ENCODE data around the gene USP3. TPM values are rescaled to one million over a fixed set of nuclear protein-coding genes. Genes with fewer than 3 reads are reported as not detected.

USP3 gene
- total and polyA plus RNA-seq, 7 donors: 9.4 to 13.6 (median 10.9) TPM

GRCh38 chr15:63544258-63545026, 40.0 kb downstream of the USP3 start:
- Histone ChIP-seq H3K9me3 (no peaks in the 10 kb centered on the region), H3K27ac (no peak overlapping the region), H3K36me3 (ENCODE audit: insufficient read depth in 1 of 2, low read depth in 1 of 2) (no peaks in the 10 kb centered on the region), H3K27me3 (ENCODE audit: insufficient read depth in 3 of 3, low read length in 2 of 3) (no peaks in the 10 kb centered on the region), H3K4me1 (no peaks in the 10 kb centered on the region), H3K4me3 (no peak overlapping the region)
- TF ChIP-seq CTCF (IDR thresholded peaks at IDR 0.05): no peak
- 67 to 78% (median 78%) methylated on average over 5 of the region's 5 CpGs for WGBS, 3 donors
- ATAC-seq (no peak), DNase-seq (no peak)
- intact Hi-C loops (cut with DNase I): no loop called here

GRCh38 chr15:63545520-63545919, 41.1 kb downstream of the USP3 start:
- H3K4me1 ChIP-seq: no peaks in the 10 kb centered on the region
- H3K9me3 ChIP-seq: no peaks in the 10 kb centered on the region
- no peaks in the 10 kb centered on the region for H3K36me3 ChIP-seq (ENCODE audit: insufficient read depth in 1 of 2, low read depth in 1 of 2)
- ATAC-seq (no peak), DNase-seq (no peak)
- no peak for TF ChIP-seq CTCF (IDR thresholded peaks at IDR 0.05)
- no peak overlapping the region for H3K27ac ChIP-seq
- no peaks in the 10 kb centered on the region for H3K27me3 ChIP-seq (ENCODE audit: insufficient read depth in 3 of 3, low read length in 2 of 3)
- 95 to 98% (median 97%) methylated on average over 10 of the region's 10 CpGs for WGBS, 3 donors
- no peak overlapping the region for H3K4me3 ChIP-seq
- intact Hi-C loops (cut with DNase I): no loop called here

GRCh38 chr15:63551400-63551799, 47.0 kb downstream of the USP3 start:
- Histone ChIP-seq H3K4me1 (peaks cover 6% of the 10 kb centered on the region), H3K9me3 (no peaks in the 10 kb centered on the region), H3K27me3 (ENCODE audit: insufficient read depth in 3 of 3, low read length in 2 of 3) (no peaks in the 10 kb centered on the region), H3K36me3 (ENCODE audit: insufficient read depth in 1 of 2, low read depth in 1 of 2) (peaks cover 0 to 19% of the 10 kb centered on the region in 2 donors), H3K27ac (no peak overlapping the region), H3K4me3 (no peak overlapping the region)
- WGBS, 3 donors: 79 to 93% (median 93%) methylated on average over 1 of the region's 1 CpG
- TF ChIP-seq CTCF (IDR thresholded peaks at IDR 0.05): no peak
- DNase-seq (no peak), ATAC-seq (peak in 1 of 4 donors; percentile 43)
- intact Hi-C loops (cut with DNase I): no loop called here

- ATAC-seq (peak; percentile 53 to 58 (median 56)), DNase-seq (no peak)
- Histone ChIP-seq H3K9me3 (no peaks in the 10 kb centered on the region), H3K4me1 (peaks cover 6% of the 10 kb centered on the region), H3K27me3 (ENCODE audit: insufficient read depth in 3 of 3, low read length in 2 of 3) (no peaks in the 10 kb centered on the region), H3K4me3 (no peak overlapping the region), H3K36me3 (ENCODE audit: insufficient read depth in 1 of 2, low read depth in 1 of 2) (peaks cover 2 to 38% of the 10 kb centered on the region in 2 donors), H3K27ac (peak overlapping the region; percentile 50)
- whole genome bisulfite sequencing, 3 donors: 17 to 30% (median 28%) methylated on average over 3 of the region's 3 CpGs
- intact Hi-C loops (cut with DNase I): no loop called here
- TF ChIP-seq CTCF (IDR thresholded peaks at IDR 0.05): no peak
These were observed 49.0 kb downstream of the USP3 start for GRCh38 chr15:63553388-63553791.

All from psoas muscle (tissue), 8 donors.